Hair follicle dermal papilla cell (primary cell): ENCODE measurements around the gene REM1. TPM values are rescaled to one million over a fixed set of nuclear protein-coding genes. Genes with fewer than 3 reads are reported as not detected.

Source experiments
- total RNA-seq: library from RNA; depleted of rRNA; stranded (reverse); fragments of >200 nt; gene quantifications from 2 replicates; pipeline ENCODE4 v1.2.3, GENCODE V29; 2012

REM1 gene
- total RNA-seq = 0.16 and 0.36 TPM in 2 replicates

GRCh38 chr20:31474758-31475427, at the start of gene REM1, which contains the start of gene DEFB124:
Gene REM1, plus strand, starts transcription at chr20:31475288. Its CDS starts 1,158 bp downstream, at chr20:31476446.
Gene DEFB124, minus strand, starts transcription at chr20:31475127. Its CDS starts 2,114 bp downstream, at chr20:31473013.

GRCh38 chr20:31440012-31440659, 35.0 kb upstream of the REM1 start, which contains the start of gene DEFB123:
Gene DEFB123, plus strand, starts transcription at chr20:31440632. Its CDS starts 67 bp downstream, at chr20:31440699.

GRCh38 chr20:31514154-31515071, 39.3 kb downstream of the REM1 start, which contains the start of gene HM13:
Gene HM13, plus strand, starts transcription at chr20:31514442. Its CDS starts 110 bp downstream, at chr20:31514552.

Other genes starting within 250 kb of the REM1 start
- not detected in 2 replicates for gene DEFB115, start 217.6 kb upstream of the REM1 start, total RNA-seq
- not detected in 2 replicates for gene DEFB116, start 166.7 kb upstream of the REM1 start, total RNA-seq
- gene DEFB118, start 106.7 kb upstream of the REM1 start, total RNA-seq = not detected in 2 replicates
- not detected in 2 replicates for gene DEFB119, start 84.7 kb upstream of the REM1 start, total RNA-seq
- not detected in 2 replicates for gene DEFB121, start 69.1 kb upstream of the REM1 start, total RNA-seq
- gene DEFB123, start 34.7 kb upstream of the REM1 start, total RNA-seq = not detected in 2 replicates
- gene DEFB124, start 161 bp upstream of the REM1 start, total RNA-seq = not detected in 2 replicates
- gene HM13, start 39.2 kb downstream of the REM1 start, total RNA-seq = 94.1 and 99.8 TPM in 2 replicates
- 17.8 and 26.0 TPM in 2 replicates for gene ID1, start 130.0 kb downstream of the REM1 start, total RNA-seq
- not detected in 2 replicates for gene COX4I2, start 162.6 kb downstream of the REM1 start, total RNA-seq
- gene BCL2L1, start 247.6 kb downstream of the REM1 start, total RNA-seq = 77.1 and 98.5 TPM in 2 replicates